GM19397 (cell line): Measurements from ENCODE around the gene TCAIM.
A peak's percentile ranks its signal among the peaks of the same experiment; 100 is the strongest.
"Not testable (repeated sequence)": the region's sequence is repeated elsewhere in the genome, so short reads cannot be mapped to it uniquely, and the experiment has no call there.

Experiments
- ATAC-seq: cut with Tn5 transposase; IDR thresholded peaks from one replicate; pipeline ENCODE4 v1.9.1; 2021; ENCODE audit warnings: mild to moderate bottlenecking, moderate library complexity; ENCODE audit not compliant: unreplicated experiment

Gene TCAIM

DNA sequence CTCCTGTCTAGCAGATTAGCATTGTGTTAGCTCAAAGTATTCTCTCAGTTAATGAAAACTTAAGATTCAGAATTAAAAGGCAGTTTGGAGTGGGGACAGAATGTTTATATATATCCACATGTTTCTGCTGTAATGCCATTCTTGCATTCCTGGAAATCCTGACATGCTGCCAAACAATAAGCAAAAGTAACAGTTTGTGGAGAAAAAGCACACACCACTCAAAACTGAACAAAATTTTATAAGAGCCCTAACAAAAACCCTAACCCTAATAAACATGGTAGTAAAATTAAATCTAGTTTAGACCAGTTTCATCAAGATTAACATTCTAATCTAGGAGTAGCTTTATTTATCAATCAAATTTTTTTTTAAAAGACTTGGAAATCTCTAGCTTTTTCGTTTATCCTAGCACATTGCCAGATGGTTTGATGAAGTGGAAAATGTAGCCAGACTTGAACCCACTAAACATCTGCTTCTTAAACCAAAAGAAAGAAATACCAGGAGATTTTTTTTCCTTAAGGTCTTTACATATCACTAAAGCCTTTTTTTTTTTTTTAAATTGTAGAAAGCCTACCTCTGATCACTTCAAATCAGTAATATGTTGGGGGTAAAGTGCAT is 3.7 kb downstream of the TCAIM start:
- ATAC-seq, result no peak

- no peak for ATAC-seq
Observed at GRCh38 chr3:44343421-44343820, 4.9 kb downstream of the TCAIM start.

DNA sequence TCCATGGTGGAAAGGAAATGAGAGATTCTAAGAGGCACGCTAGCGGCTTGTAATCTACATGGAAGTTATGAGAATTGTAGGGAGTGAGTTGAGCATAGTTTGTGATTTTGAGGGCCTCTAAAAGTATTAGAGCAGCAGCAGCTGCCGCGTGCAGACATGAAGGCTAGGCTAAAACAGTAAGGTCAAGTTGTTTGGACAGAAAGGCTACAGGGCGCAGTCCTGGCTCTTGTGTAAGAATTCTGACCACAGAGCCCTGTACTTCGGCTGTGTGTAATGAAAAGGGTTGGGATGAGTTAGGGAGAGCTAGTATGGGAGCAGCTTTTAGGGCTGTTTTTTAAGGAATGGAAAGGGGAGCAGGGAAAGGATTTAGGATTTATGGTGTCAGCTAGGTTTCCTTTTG is 8.0 kb downstream of the TCAIM start:
- not testable (repeated sequence) for ATAC-seq

- ATAC-seq, result no peak
Observed at GRCh38 chr3:44348993-44349392, 10.4 kb downstream of the TCAIM start.

GRCh38 chr3:44353355-44353924 is 14.9 kb downstream of the TCAIM start:
- ATAC-seq, result no peak

DNA sequence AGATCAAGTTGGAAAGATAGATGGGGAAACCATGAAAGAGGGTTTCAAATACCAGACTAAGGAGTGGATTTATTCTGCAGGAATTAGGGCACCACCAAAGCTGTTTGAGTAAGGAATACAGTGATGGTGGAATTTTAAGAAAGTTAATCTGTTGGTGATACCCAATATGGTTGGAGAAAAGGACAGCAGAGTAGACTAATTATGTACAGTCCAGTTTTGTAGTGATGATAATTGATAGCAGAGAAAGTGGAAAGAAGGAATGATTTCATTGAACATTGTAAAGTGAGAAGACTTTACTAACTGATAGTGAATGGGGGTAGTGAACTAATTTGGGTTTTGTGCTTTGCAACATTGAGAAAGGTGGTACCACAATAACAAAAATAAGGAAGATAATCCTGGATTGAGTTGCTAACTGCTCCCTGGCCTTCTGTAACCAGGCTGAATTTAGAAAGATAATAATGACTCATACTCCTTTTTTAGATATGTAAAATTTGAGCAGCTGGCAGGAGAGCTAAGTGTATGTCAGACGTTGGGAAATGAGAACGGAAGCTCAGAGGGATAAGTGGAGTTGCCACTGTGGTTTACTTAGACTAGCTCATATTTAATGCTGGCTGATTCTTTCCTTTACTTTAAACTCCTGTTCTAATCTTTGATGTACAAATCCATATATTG is 16.9 kb downstream of the TCAIM start:
- ATAC-seq, result no peak

- no peak for ATAC-seq
Observed at GRCh38 chr3:44359146-44359751, 20.7 kb downstream of the TCAIM start.

DNA sequence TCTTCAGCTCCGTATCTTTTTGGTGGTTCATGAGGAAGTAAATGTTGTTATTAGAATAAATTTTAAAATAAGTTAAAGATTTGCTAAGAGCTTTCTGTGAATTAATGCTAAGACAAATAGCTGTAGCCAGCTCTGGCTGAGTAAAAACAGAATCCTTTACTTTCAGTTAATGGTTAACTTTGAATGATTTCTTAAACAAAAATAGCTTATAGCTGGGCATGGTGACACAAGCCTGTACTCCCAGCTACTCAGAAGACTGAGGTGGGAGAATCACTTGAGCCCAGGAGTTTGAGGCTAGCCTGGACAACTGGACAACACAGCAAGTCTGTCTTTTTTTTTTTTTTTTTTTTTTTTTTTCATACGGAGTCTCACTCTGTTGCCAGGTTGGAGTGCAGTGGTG is 25.0 kb downstream of the TCAIM start:
- peak; percentile 58 for ATAC-seq

DNA sequence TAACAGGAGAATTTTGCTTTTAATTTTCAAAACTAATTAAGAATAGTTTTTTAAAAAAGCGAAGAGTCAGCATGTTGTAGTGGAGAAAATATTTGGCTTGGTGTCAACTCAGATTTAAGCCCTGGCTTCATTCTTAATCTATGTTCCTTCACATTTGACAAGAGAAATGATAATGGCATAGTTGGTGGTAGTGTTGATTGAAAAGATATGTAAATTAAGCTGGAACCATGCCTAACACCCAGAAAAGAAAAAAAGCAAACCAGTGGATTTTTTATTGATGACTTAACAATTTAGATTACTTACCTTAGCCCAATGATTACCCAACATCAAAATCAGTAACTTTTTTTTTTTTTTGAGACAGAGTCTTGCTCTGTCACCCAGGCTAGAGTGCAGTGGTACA is 27.4 kb downstream of the TCAIM start:
- no peak for ATAC-seq

DNA sequence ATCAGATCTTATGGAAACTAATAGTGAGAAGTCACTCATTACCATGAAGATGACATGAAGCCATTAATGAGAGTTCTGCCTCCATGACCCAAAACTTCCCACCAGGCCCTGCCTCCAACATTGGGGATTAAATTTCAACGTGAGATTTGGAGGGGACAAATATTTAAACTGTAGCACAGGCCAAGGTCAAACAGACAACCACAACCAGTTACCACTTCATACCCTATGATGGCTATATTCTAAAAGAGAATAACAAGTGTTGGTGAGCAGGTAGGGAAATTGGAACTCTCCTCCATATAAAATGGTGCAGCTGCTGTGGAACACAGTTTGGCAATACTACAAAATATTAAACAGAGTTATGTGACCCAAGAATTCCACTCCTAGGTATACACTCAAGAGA is 36.9 kb downstream of the TCAIM start:
- no peak for ATAC-seq

- no peak for ATAC-seq
Observed at GRCh38 chr3:44387404-44387803, 48.8 kb downstream of the TCAIM start.

GRCh38 chr3:44392489-44392888 is 53.9 kb downstream of the TCAIM start:
- ATAC-seq, result no peak

GRCh38 chr3:44395714-44396113 is 57.1 kb downstream of the TCAIM start:
- ATAC-seq, result no peak

DNA sequence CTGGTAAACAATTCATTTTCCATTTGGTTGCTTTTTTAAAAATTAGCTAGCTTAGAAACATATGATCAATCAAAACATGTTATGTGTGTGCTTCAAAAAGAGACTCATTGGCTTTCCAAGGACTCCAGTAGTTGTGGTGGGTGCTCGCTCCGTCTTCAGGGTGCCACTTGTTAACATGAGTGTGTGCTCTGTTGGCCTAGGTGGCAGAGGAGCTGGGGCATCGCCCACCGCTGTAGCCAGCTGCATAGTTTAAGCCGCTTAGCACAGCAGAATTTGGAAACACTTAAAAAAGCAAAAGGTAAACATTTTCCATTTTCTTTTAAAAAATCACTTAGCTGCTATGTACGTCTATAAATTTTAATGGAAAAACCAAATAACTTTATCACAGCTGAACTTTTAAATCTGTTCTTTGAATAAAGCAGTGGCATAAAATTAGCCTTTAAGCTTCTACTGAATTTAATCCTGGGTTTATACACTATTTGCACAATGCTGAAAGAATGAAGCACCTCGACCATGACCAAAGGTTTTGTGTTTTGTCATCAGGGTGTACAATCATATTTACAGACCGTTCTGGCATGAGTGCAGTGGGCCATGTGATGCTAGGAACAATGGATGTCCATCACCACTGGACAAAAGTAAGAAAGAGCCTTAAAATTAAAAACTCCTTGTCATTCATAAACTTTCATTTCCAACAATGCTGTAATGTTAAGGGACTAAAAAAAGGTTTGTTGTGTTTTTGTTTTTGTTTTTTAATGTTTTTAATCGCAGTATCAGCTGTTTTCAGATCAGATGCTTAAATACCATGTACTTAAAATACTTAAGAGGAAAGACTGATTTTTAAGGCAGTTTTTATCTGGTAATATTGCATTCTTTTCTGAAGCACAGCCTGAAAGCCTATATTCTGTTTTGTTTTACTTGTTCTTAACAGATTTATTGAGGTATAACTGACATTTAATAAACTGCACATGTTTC is 57.9 kb downstream of the TCAIM start:
- no peak for ATAC-seq

GRCh38 chr3:44398271-44398670 is 59.7 kb downstream of the TCAIM start:
- ATAC-seq, result not testable (repeated sequence)

GRCh38 chr3:44398853-44399252 is 60.3 kb downstream of the TCAIM start:
- no peak for ATAC-seq

- no peak for ATAC-seq
Observed at GRCh38 chr3:44400771-44401170, 62.2 kb downstream of the TCAIM start.

DNA sequence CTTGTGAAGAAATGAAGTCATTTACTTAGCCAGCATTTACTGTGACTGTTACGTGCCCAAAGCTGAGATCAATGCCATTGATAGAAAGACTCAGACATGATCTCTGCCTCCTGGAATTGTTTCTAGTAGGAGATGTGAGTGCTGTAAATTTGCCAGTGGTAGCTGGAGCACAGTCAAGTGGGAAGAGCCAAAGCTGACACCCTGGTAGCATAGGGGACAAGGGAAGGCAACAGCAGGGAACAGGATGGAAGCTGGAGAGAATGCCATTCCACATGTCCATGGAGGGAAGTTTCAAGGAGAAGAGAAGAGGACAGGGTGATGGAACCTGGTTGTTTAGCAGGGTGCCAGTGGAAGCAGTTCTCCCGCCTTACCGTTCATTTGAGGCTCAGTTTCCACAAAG is 64.0 kb downstream of the TCAIM start:
- no peak for ATAC-seq

- no peak for ATAC-seq
Observed at GRCh38 chr3:44409640-44410410, 71.3 kb downstream of the TCAIM start.

DNA sequence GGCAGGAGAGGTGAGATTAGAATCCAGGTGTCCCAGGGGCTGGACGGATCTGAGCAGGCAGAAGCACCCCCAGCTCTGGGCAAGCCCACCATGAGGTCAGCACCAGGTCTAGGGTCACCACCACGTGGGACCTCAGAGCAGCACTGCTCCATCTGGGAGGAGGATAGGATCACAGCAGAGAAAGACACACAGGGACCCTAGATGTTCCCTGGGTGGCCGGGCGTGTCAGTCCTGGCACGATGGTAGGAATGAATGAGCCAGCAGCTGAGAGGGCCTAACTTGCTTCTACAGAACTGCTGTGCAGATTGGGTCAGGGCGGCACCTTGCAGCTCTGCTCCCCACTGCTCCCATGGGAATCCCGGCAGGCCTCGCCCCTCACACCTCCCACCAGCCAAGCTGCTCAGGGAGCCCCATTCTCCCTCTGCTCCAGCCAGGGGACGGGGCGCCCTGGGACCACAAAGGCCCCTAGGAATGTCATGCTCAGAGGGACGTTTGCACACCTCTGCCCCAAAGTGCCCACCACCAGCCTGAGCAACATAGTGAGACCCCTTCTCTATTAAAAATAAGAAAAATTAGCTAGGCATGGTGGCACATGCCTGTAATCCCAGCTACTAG is 72.6 kb downstream of the TCAIM start:
- no peak for ATAC-seq
